Measurements from ENCODE around the gene NUDT3.

Gene NUDT3

GRCh38 chr6:34393966-34394305 lies 1.5 kb upstream of the NUDT3 start:
- DNase-seq, result no peak
- Histone ChIP-seq H3K4me3 (ENCODE audit: insufficient read depth, low read depth, low read length, poor library complexity, severe bottlenecking) (no peak overlapping the region), H3K27ac (ENCODE audit: insufficient read depth, low read length, poor library complexity, severe bottlenecking) (no peak overlapping the region), H3K4me1 (ENCODE audit: control insufficient read depth, insufficient read depth, low read length, poor library complexity, severe bottlenecking) (no peaks in the 10 kb centered on the region), H3K27me3 (replicated peaks; ENCODE audit: control insufficient read depth, insufficient read depth, low read length, poor library complexity, severe bottlenecking) (no peaks in the 10 kb centered on the region), H3K9me3 (ENCODE audit: control insufficient read depth, low read length) (no peaks in the 10 kb centered on the region), H3K36me3 (ENCODE audit: control insufficient read depth, insufficient read depth, low read length) (no peaks in the 10 kb centered on the region)

GRCh38 chr6:34393191-34393965 lies 909 bp upstream of the NUDT3 start:
- H3K27me3 ChIP-seq (replicated peaks; ENCODE audit: control insufficient read depth, insufficient read depth, low read length, poor library complexity, severe bottlenecking), result no peaks in the 10 kb centered on the region
- peak overlapping the region; percentile 95 for H3K4me3 ChIP-seq (ENCODE audit: insufficient read depth, low read depth, low read length, poor library complexity, severe bottlenecking)
- peak overlapping the region; percentile 86 for H3K27ac ChIP-seq (ENCODE audit: insufficient read depth, low read length, poor library complexity, severe bottlenecking)
- H3K9me3 ChIP-seq (ENCODE audit: control insufficient read depth, low read length), result no peaks in the 10 kb centered on the region
- no peaks in the 10 kb centered on the region for H3K36me3 ChIP-seq (ENCODE audit: control insufficient read depth, insufficient read depth, low read length)
- no peak for DNase-seq
- no peaks in the 10 kb centered on the region for H3K4me1 ChIP-seq (ENCODE audit: control insufficient read depth, insufficient read depth, low read length, poor library complexity, severe bottlenecking)

GRCh38 chr6:34391786-34392496 lies 528 bp downstream of the NUDT3 start:
- Histone ChIP-seq H3K36me3 (ENCODE audit: control insufficient read depth, insufficient read depth, low read length) (no peaks in the 10 kb centered on the region), H3K27me3 (replicated peaks; ENCODE audit: control insufficient read depth, insufficient read depth, low read length, poor library complexity, severe bottlenecking) (no peaks in the 10 kb centered on the region), H3K4me1 (ENCODE audit: control insufficient read depth, insufficient read depth, low read length, poor library complexity, severe bottlenecking) (no peaks in the 10 kb centered on the region), H3K27ac (ENCODE audit: insufficient read depth, low read length, poor library complexity, severe bottlenecking) (peak overlapping the region; percentile 86), H3K9me3 (ENCODE audit: control insufficient read depth, low read length) (no peaks in the 10 kb centered on the region), H3K4me3 (ENCODE audit: insufficient read depth, low read depth, low read length, poor library complexity, severe bottlenecking) (peak overlapping the region; percentile 95)
- peak; percentile 8 to 25 (median 25) for DNase-seq

GRCh38 chr6:34391473-34391785 lies 1.0 kb downstream of the NUDT3 start:
- no peak for DNase-seq
- Histone ChIP-seq H3K9me3 (ENCODE audit: control insufficient read depth, low read length) (no peaks in the 10 kb centered on the region), H3K27ac (ENCODE audit: insufficient read depth, low read length, poor library complexity, severe bottlenecking) (peak overlapping the region; percentile 86), H3K36me3 (ENCODE audit: control insufficient read depth, insufficient read depth, low read length) (no peaks in the 10 kb centered on the region), H3K4me3 (ENCODE audit: insufficient read depth, low read depth, low read length, poor library complexity, severe bottlenecking) (peak overlapping the region; percentile 95), H3K4me1 (ENCODE audit: control insufficient read depth, insufficient read depth, low read length, poor library complexity, severe bottlenecking) (no peaks in the 10 kb centered on the region), H3K27me3 (replicated peaks; ENCODE audit: control insufficient read depth, insufficient read depth, low read length, poor library complexity, severe bottlenecking) (no peaks in the 10 kb centered on the region)

GRCh38 chr6:34390531-34391472 lies 1.7 kb downstream of the NUDT3 start:
- Histone ChIP-seq H3K36me3 (ENCODE audit: control insufficient read depth, insufficient read depth, low read length) (no peaks in the 10 kb centered on the region), H3K9me3 (ENCODE audit: control insufficient read depth, low read length) (no peaks in the 10 kb centered on the region), H3K4me1 (ENCODE audit: control insufficient read depth, insufficient read depth, low read length, poor library complexity, severe bottlenecking) (no peaks in the 10 kb centered on the region), H3K4me3 (ENCODE audit: insufficient read depth, low read depth, low read length, poor library complexity, severe bottlenecking) (peak overlapping the region; percentile 95), H3K27me3 (replicated peaks; ENCODE audit: control insufficient read depth, insufficient read depth, low read length, poor library complexity, severe bottlenecking) (no peaks in the 10 kb centered on the region), H3K27ac (ENCODE audit: insufficient read depth, low read length, poor library complexity, severe bottlenecking) (no peak overlapping the region)
- no peak for DNase-seq

GRCh38 chr6:34389034-34389433 lies 3.4 kb downstream of the NUDT3 start:
- no peak for DNase-seq
- no peaks in the 10 kb centered on the region for H3K27me3 ChIP-seq (replicated peaks; ENCODE audit: control insufficient read depth, insufficient read depth, low read length, poor library complexity, severe bottlenecking)
- H3K9me3 ChIP-seq (ENCODE audit: control insufficient read depth, low read length), result no peaks in the 10 kb centered on the region
- H3K4me3 ChIP-seq (ENCODE audit: insufficient read depth, low read depth, low read length, poor library complexity, severe bottlenecking), result no peak overlapping the region
- peaks cover 3% of the 10 kb centered on the region for H3K36me3 ChIP-seq (ENCODE audit: control insufficient read depth, insufficient read depth, low read length)
- H3K27ac ChIP-seq (ENCODE audit: insufficient read depth, low read length, poor library complexity, severe bottlenecking), result no peak overlapping the region
- H3K4me1 ChIP-seq (ENCODE audit: control insufficient read depth, insufficient read depth, low read length, poor library complexity, severe bottlenecking), result no peaks in the 10 kb centered on the region

- Histone ChIP-seq H3K27ac (ENCODE audit: insufficient read depth, low read length, poor library complexity, severe bottlenecking) (no peak overlapping the region), H3K27me3 (replicated peaks; ENCODE audit: control insufficient read depth, insufficient read depth, low read length, poor library complexity, severe bottlenecking) (no peaks in the 10 kb centered on the region), H3K36me3 (ENCODE audit: control insufficient read depth, insufficient read depth, low read length) (peaks cover 5% of the 10 kb centered on the region), H3K4me3 (ENCODE audit: insufficient read depth, low read depth, low read length, poor library complexity, severe bottlenecking) (no peak overlapping the region), H3K9me3 (ENCODE audit: control insufficient read depth, low read length) (no peaks in the 10 kb centered on the region), H3K4me1 (ENCODE audit: control insufficient read depth, insufficient read depth, low read length, poor library complexity, severe bottlenecking) (no peaks in the 10 kb centered on the region)
- no peak for DNase-seq
These were observed 4.0 kb downstream of the NUDT3 start for GRCh38 chr6:34388421-34388820.

- no peak for DNase-seq
- Histone ChIP-seq H3K27ac (ENCODE audit: insufficient read depth, low read length, poor library complexity, severe bottlenecking) (no peak overlapping the region), H3K4me3 (ENCODE audit: insufficient read depth, low read depth, low read length, poor library complexity, severe bottlenecking) (no peak overlapping the region), H3K36me3 (ENCODE audit: control insufficient read depth, insufficient read depth, low read length) (peaks cover 5% of the 10 kb centered on the region), H3K4me1 (ENCODE audit: control insufficient read depth, insufficient read depth, low read length, poor library complexity, severe bottlenecking) (no peaks in the 10 kb centered on the region), H3K27me3 (replicated peaks; ENCODE audit: control insufficient read depth, insufficient read depth, low read length, poor library complexity, severe bottlenecking) (no peaks in the 10 kb centered on the region), H3K9me3 (ENCODE audit: control insufficient read depth, low read length) (no peaks in the 10 kb centered on the region)
These were observed 5.9 kb downstream of the NUDT3 start for GRCh38 chr6:34386316-34387137.

- Histone ChIP-seq H3K4me1 (ENCODE audit: control insufficient read depth, insufficient read depth, low read length, poor library complexity, severe bottlenecking) (no peaks in the 10 kb centered on the region), H3K27ac (ENCODE audit: insufficient read depth, low read length, poor library complexity, severe bottlenecking) (no peak overlapping the region)
- no peak for DNase-seq
These were observed 6.7 kb downstream of the NUDT3 start for GRCh38 chr6:34385793-34386195.

More at GRCh38 chr6:34385793-34386195, 6.7 kb downstream of the NUDT3 start:
- H3K36me3 ChIP-seq (ENCODE audit: control insufficient read depth, insufficient read depth, low read length), result peaks cover 5% of the 10 kb centered on the region
- H3K4me3 ChIP-seq (ENCODE audit: insufficient read depth, low read depth, low read length, poor library complexity, severe bottlenecking), result no peak overlapping the region
- no peaks in the 10 kb centered on the region for H3K27me3 ChIP-seq (replicated peaks; ENCODE audit: control insufficient read depth, insufficient read depth, low read length, poor library complexity, severe bottlenecking)
- no peaks in the 10 kb centered on the region for H3K9me3 ChIP-seq (ENCODE audit: control insufficient read depth, low read length)

Measured in effector memory CD4-positive, alpha-beta T cell (primary cell).